Endothelial cell of umbilical vein (primary cell): ENCODE data around the gene TUBGCP3. TPM values are rescaled to one million over a fixed set of nuclear protein-coding genes. Genes with fewer than 3 reads are reported as not detected.

Experiments
- BruUV-seq: library from RNA; stranded (reverse); fragments of 400-500 nt; replicated peaks from 2 replicates; lab custom pipeline; 2021; lab: Mats Ljungman, UMichigan
- CTCF ChIA-PET: fragments of 300-600, 350-600 bp; sonication (Branson Sonifier 250); formaldehyde crosslinking; loops from one replicate; lab custom pipeline; 2021; ENCODE audit warnings: antibody characterized with exemption, inconsistent platforms; lab: Charles Lee
- POLR2A ChIA-PET: fragments of 300-600, 350-600 bp; sonication (Branson Sonifier 250); formaldehyde crosslinking; loops from one replicate; lab custom pipeline; 2021; ENCODE audit warnings: antibody characterized with exemption, inconsistent platforms; lab: Charles Lee
- DNase-seq: peaks from one replicate; pipeline ENCODE4 v3.0.0-alpha.2; 2011; ENCODE audit warnings: low read depth, low spot score
- FAIRE-seq: peaks from 2 replicates; lab custom pipeline; 2011; peaks lifted over from hg19 to GRCh38; lab: Jason Lieb, UNC
- H2AFZ ChIP-seq: 2 replicates; pipeline ENCODE4 v1.6.0; 2012; ENCODE audit warnings: low read depth, low read length, control low read depth, inconsistent platforms
- H3K27ac ChIP-seq: 2 replicates; pipeline ENCODE4 v1.5.1; 2011; ENCODE audit warnings: low read depth, mild to moderate bottlenecking, control low read depth, low read length, moderate library complexity; ENCODE audit not compliant: insufficient read depth
- H3K27me3 ChIP-seq, 2 experiments: 2 replicates each; pipeline versions ENCODE4 v1.6.0 to v1.6.1; 2011; ENCODE audit warnings: low read length in 2 of 2, mixed read lengths in 1 of 2; ENCODE audit not compliant: control insufficient read depth in 2 of 2, insufficient read depth in 2 of 2
- H3K36me3 ChIP-seq, 2 experiments: 2 replicates in 1 of 2; 3 replicates in 1 of 2; pipeline ENCODE4 v1.5.1; 2011; ENCODE audit warnings: low read length in 2 of 2, mild to moderate bottlenecking in 1 of 2, moderate library complexity in 1 of 2; ENCODE audit not compliant: control insufficient read depth in 2 of 2, insufficient read depth in 2 of 2; ENCODE audit errors: extremely low read depth in 1 of 2
- H3K4me1 ChIP-seq: 3 replicates; pipeline ENCODE4 v1.5.1; 2011; ENCODE audit warnings: mild to moderate bottlenecking, low read length; ENCODE audit not compliant: control insufficient read depth, insufficient read depth; ENCODE audit errors: extremely low read depth
- H3K4me2 ChIP-seq: 2 replicates; pipeline ENCODE4 v1.6.1; 2011; ENCODE audit warnings: low read length, control low read depth, mixed read lengths; ENCODE audit not compliant: insufficient read depth
- H3K4me3 ChIP-seq, 3 experiments: fragments of 200-600 bp in 1 of 3; sonication (generic), shearing (Covaris generic) in 1 of 3; replicated peaks in 1 of 3; 2 replicates each; pipeline ENCODE4 v1.5.1; 2011 to 2016; ENCODE audit warnings: control low read depth in 3 of 3, low read length in 3 of 3, mild to moderate bottlenecking in 2 of 3, inconsistent platforms in 1 of 3, low read depth in 1 of 3, moderate library complexity in 1 of 3; ENCODE audit not compliant: insufficient read depth in 1 of 3
- H3K79me2 ChIP-seq: 2 replicates; pipeline ENCODE4 v1.6.0; 2012; ENCODE audit warnings: low read length, inconsistent platforms; ENCODE audit not compliant: control insufficient read depth, insufficient read depth
- H3K9ac ChIP-seq: replicated peaks from 2 replicates; pipeline ENCODE3; 2011; ENCODE audit warnings: low read length, control low read depth; ENCODE audit not compliant: insufficient read depth; ENCODE audit errors: extremely low read depth
- H3K9me1 ChIP-seq: replicated peaks from 3 replicates; pipeline ENCODE4 v1.6.0; 2011; ENCODE audit warnings: mild to moderate bottlenecking, low read length; ENCODE audit not compliant: control insufficient read depth, insufficient read depth; ENCODE audit errors: extremely low read depth
- H3K9me3 ChIP-seq: replicated peaks from 2 replicates; pipeline ENCODE4 v1.5.1; 2012; ENCODE audit warnings: low read length, inconsistent platforms; ENCODE audit not compliant: control insufficient read depth, insufficient read depth
- H4K20me1 ChIP-seq: replicated peaks from 2 replicates; pipeline ENCODE3; 2011; ENCODE audit warnings: mild to moderate bottlenecking, low read length; ENCODE audit not compliant: control insufficient read depth, insufficient read depth; ENCODE audit errors: extremely low read depth
- EZH2 ChIP-seq: IDR thresholded peaks from 2 replicates; pipeline ENCODE4 v1.6.1; 2012; ENCODE audit warnings: borderline replicate concordance, low read depth, mild to moderate bottlenecking, moderate library complexity, low read length, inconsistent platforms; ENCODE audit not compliant: severe bottlenecking
- FOS ChIP-seq: IDR thresholded peaks from 2 replicates; pipeline ENCODE4 v1.6.1; 2011; ENCODE audit warnings: mild to moderate bottlenecking, low read length, moderate library complexity, borderline replicate concordance; ENCODE audit not compliant: insufficient read depth
- GATA2 ChIP-seq: IDR thresholded peaks from 2 replicates; pipeline ENCODE4 v1.7.0; 2011; ENCODE audit warnings: low read depth, mild to moderate bottlenecking, moderate library complexity, mixed read lengths, low read length; ENCODE audit not compliant: insufficient read length, insufficient read depth
- JUN ChIP-seq: IDR thresholded peaks from 2 replicates; pipeline ENCODE4 v1.6.1; 2011; ENCODE audit warnings: borderline replicate concordance, low read depth; ENCODE audit not compliant: insufficient read length, insufficient read depth
- MYC ChIP-seq: IDR thresholded peaks from one replicate; pipeline ENCODE4 v1.6.1; 2011; ENCODE audit warnings: mild to moderate bottlenecking, low read depth, low read length
- POLR2A ChIP-seq: IDR thresholded peaks from 2 replicates; pipeline ENCODE4 v1.6.1; 2012; ENCODE audit warnings: low read depth, mild to moderate bottlenecking, control low read depth, low read length
- POLR2AphosphoS5 ChIP-seq: IDR thresholded peaks from 2 replicates; pipeline ENCODE4 v1.6.1; 2012; ENCODE audit warnings: low read depth, mild to moderate bottlenecking, control low read depth, low read length, moderate library complexity; ENCODE audit not compliant: insufficient read depth
- dilution Hi-C: fragments of 300-500 bp; cut with MboI; formaldehyde crosslinking; loops from one replicate; pipeline ENCODE4 v1.15.0; 2019; ENCODE audit warnings: low sequenced_read_pairs; ENCODE audit not compliant: extremely low pct_ligation_motif_present
- intact Hi-C: fragments of 100-400 bp; cut with micrococcal nuclease; formaldehyde crosslinking; loops from one replicate; pipeline ENCODE4 v1.10.0; 2022
- polyA plus RNA-seq, 4 experiments: library from polyadenylated mRNA; depleted of rRNA in 3 of 4; stranded (reverse) in 3 of 4; unstranded in 1 of 4; fragments of >200 nt; gene quantifications; 2 replicates each; pipeline versions ENCODE4 v1.2.1 to v1.2.3, GENCODE V29; 2011 to 2012; ENCODE audit warnings: missing spikeins in 1 of 4
- total RNA-seq: library from RNA; stranded (reverse); gene quantifications from 2 replicates; pipeline ENCODE4 v1.2.3, GENCODE V29; 2021
- TF ChIP-seq, protein P1 (sequence below): IDR thresholded peaks from 2 replicates; pipeline ENCODE4 v1.6.1; 2011; ENCODE audit not compliant: insufficient read depth, insufficient read length
- TF ChIP-seq, protein P2 (sequence below), 2 donors: IDR thresholded peaks; 1 replicate in 1 of 2; 2 replicates in 1 of 2; pipeline ENCODE4 v1.5.1; 2011; ENCODE audit warnings: low read length in 2 of 2, mild to moderate bottlenecking in 2 of 2, moderate library complexity in 2 of 2, control low read depth in 1 of 2, inconsistent platforms in 1 of 2, low read depth in 1 of 2; ENCODE audit not compliant: insufficient read depth in 1 of 2; ENCODE audit errors: extremely low read depth in 1 of 2

TUBGCP3 gene
- total and polyA plus RNA-seq, 2 donors (not counting 3 experiments of a cell fraction or from before 2014, with no cell fraction given), result 36.4 to 47.7 TPM

DNA sequence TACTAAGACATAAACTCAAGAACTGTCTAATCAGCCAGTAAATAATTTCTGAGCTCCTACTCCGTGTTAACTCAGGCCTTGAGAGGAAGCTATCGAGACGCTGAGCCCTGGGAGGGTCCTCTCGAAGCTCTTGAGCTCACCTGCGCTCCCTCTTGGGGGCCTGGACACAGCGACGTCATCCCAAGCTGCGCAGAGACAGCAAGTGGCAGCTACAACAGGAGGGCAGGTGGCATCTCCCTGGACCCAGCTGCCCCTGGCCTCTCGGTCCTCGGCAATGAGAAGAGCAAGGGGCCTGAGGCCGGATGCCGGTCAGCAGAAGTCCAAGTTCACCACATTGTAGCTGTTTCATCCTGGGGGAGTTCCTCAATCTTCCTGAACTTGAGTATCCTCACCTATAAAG, 30.5 kb upstream of the TUBGCP3 start:
- peaks cover 0 to 4% of the 10 kb centered on the region in 2 experiments for H3K27me3 ChIP-seq
- H3K9ac ChIP-seq, result no peak overlapping the region
- no peaks in the 10 kb centered on the region for H3K9me3 ChIP-seq
- H3K4me3 ChIP-seq, result no peak overlapping the region
- no peaks in the 10 kb centered on the region for H3K9me1 ChIP-seq
- BruUV-seq, result no TSS peak
- intact Hi-C loops (no loop called here), dilution Hi-C loops (no loop called here)
- TF ChIP-seq EZH2 (no peak), GATA2 (no peak), MYC (no peak)
- CTCF ChIA-PET, result interaction anchor here (0.8 kb wide), 1 partner anchor 256 kb away, joined by 4 read pairs; no protein-coding TSS in a partner anchor
- POLR2A ChIA-PET, result no interaction called here
- no peaks in the 10 kb centered on the region for H3K79me2 ChIP-seq
- FAIRE-seq (no peak), DNase-seq (no peak)
- no peak overlapping the region for H2AFZ ChIP-seq
- no peak overlapping the region for H3K4me2 ChIP-seq
- no peaks in the 10 kb centered on the region for H3K4me1 ChIP-seq
- no peak overlapping the region for H3K27ac ChIP-seq
- no peaks in the 10 kb centered on the region for H4K20me1 ChIP-seq
- H3K36me3 ChIP-seq, result no peaks in the 10 kb centered on the region

DNA sequence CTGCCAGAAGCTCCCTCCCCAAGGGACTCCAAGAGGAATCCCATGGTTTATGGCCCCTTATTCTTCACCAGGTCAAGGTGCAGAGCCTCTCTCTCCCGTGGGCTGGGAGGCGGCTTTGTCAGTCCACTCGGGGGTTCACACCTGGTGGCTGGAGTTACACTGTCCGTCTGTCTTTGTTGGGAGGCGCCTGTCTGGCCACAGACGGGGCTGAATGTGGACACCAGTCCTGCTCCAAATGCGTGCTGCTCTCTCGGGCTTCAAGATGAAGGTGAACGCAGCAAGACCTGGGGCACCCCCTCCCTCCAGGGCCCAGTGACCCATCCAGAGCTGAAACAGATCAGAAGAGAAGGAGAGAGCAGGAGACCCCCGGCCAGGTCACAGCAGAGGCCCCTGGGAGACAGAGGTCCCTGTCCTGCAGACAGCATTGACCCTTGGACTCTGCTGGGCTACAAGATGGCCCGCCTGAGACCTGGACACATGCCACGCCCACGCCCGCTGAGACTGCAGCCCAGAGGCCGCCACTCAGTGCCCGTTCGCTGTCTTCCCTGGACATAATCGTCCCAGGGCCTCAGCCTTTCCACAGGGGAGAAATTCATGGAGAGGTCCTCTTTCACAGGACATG, 29.9 kb upstream of the TUBGCP3 start:
- no peak for FAIRE-seq
- no peaks in the 10 kb centered on the region for H3K36me3 ChIP-seq
- H2AFZ ChIP-seq, result no peak overlapping the region
- no peaks in the 10 kb centered on the region for H3K9me1 ChIP-seq
- peaks cover 0 to 4% of the 10 kb centered on the region in 2 experiments for H3K27me3 ChIP-seq
- TF ChIP-seq GATA2 (no peak), POLR2AphosphoS5 (no peak), JUN (no peak), POLR2A (no peak), MYC (no peak), EZH2 (no peak), FOS (no peak)
- TF ChIP-seq, protein P1, sequence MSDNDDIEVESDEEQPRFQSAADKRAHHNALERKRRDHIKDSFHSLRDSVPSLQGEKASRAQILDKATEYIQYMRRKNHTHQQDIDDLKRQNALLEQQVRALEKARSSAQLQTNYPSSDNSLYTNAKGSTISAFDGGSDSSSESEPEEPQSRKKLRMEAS, result no peak
- TF ChIP-seq, protein P2, sequence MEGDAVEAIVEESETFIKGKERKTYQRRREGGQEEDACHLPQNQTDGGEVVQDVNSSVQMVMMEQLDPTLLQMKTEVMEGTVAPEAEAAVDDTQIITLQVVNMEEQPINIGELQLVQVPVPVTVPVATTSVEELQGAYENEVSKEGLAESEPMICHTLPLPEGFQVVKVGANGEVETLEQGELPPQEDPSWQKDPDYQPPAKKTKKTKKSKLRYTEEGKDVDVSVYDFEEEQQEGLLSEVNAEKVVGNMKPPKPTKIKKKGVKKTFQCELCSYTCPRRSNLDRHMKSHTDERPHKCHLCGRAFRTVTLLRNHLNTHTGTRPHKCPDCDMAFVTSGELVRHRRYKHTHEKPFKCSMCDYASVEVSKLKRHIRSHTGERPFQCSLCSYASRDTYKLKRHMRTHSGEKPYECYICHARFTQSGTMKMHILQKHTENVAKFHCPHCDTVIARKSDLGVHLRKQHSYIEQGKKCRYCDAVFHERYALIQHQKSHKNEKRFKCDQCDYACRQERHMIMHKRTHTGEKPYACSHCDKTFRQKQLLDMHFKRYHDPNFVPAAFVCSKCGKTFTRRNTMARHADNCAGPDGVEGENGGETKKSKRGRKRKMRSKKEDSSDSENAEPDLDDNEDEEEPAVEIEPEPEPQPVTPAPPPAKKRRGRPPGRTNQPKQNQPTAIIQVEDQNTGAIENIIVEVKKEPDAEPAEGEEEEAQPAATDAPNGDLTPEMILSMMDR (IDR thresholded peaks at IDR 0.05; ENCODE audit: extremely low read depth in 1 of 2, insufficient read depth in 1 of 2, low read depth in 1 of 2, low read length in 2 of 2), result no peak
- H3K4me1 ChIP-seq, result no peaks in the 10 kb centered on the region
- dilution Hi-C loops (no loop called here), intact Hi-C loops (loop anchor here (1.0 kb wide), 1 partner anchor 256 kb away; no protein-coding TSS in a partner anchor)
- H3K4me3 ChIP-seq, result no peak overlapping the region
- POLR2A ChIA-PET, result no interaction called here
- DNase-seq, result no peak
- no TSS peak for BruUV-seq
- CTCF ChIA-PET, result interaction anchor here (1.0 kb wide), 1 partner anchor 257 kb away, joined by 6 read pairs; no protein-coding TSS in a partner anchor
- no peaks in the 10 kb centered on the region for H3K79me2 ChIP-seq
- H4K20me1 ChIP-seq, result no peaks in the 10 kb centered on the region
- no peak overlapping the region for H3K9ac ChIP-seq
- no peaks in the 10 kb centered on the region for H3K9me3 ChIP-seq
- no peak overlapping the region for H3K4me2 ChIP-seq
- H3K27ac ChIP-seq, result no peak overlapping the region
